ENCODE results near the gene FHIP1B. TPM values are rescaled to one million over a fixed set of nuclear protein-coding genes. Genes with fewer than 3 reads are reported as not detected.
"Not testable (repeated sequence)": the region's sequence is repeated elsewhere in the genome, so short reads cannot be mapped to it uniquely, and the experiment has no call there.

Gene FHIP1B
- total and polyA plus RNA-seq, 4 donors, result 12.3 to 21.2 (median 16.9) TPM

GRCh38 chr11:6283453-6284023 is 49.1 kb upstream of the FHIP1B start:
- Histone ChIP-seq H3K4me1 (ENCODE audit: control insufficient read depth in 4 of 4, insufficient read depth in 4 of 4, low read length in 3 of 4) (no peaks in the 10 kb centered on the region), H3K36me3 (ENCODE audit: control insufficient read depth in 4 of 4, insufficient read depth in 3 of 4, low read depth in 1 of 4, low read length in 3 of 4) (no peaks in the 10 kb centered on the region), H3K9ac (ENCODE audit: low read depth in 1 of 2, low read length in 2 of 2) (no peak overlapping the region), H3K27me3 (ENCODE audit: control insufficient read depth in 4 of 4, insufficient read depth in 4 of 4, low read length in 3 of 4) (peaks cover 0 to 9% (median 0%) of the 10 kb centered on the region in 4 donors), H3K27ac (ENCODE audit: low read depth in 1 of 2, low read length in 2 of 2) (no peak overlapping the region), H3K4me3 (ENCODE audit: low read depth in 1 of 3, low read length in 3 of 3) (no peak overlapping the region), H3K9me3 (ENCODE audit: control insufficient read depth in 4 of 4, low read length in 3 of 4) (no peaks in the 10 kb centered on the region)
- no peak for DNase-seq (ENCODE audit: low spot score)
- TF ChIP-seq NR2F2 (IDR thresholded peaks at IDR 0.05) (no peak), EGR1 (IDR thresholded peaks at IDR 0.05; ENCODE audit: low read depth in 2 of 2) (no peak), JUND (IDR thresholded peaks at IDR 0.05) (no peak), HNF4A (conservative IDR thresholded peaks at IDR 0.05) (no peak), RXRA (IDR thresholded peaks at IDR 0.05) (no peak), SP1 (IDR thresholded peaks at IDR 0.05) (no peak), FOXA2 (IDR thresholded peaks at IDR 0.05) (no peak), GABPA (IDR thresholded peaks at IDR 0.05 in 1 of 2, conservative IDR thresholded peaks at IDR 0.05 in 1 of 2) (no peak), TAF1 (conservative IDR thresholded peaks at IDR 0.05) (no peak), RAD21 (IDR thresholded peaks at IDR 0.05) (no peak), YY1 (IDR thresholded peaks at IDR 0.05) (no peak)
- TF ChIP-seq, protein P1, sequence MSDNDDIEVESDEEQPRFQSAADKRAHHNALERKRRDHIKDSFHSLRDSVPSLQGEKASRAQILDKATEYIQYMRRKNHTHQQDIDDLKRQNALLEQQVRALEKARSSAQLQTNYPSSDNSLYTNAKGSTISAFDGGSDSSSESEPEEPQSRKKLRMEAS (IDR thresholded peaks at IDR 0.05), result no peak
- TF ChIP-seq, protein P2, sequence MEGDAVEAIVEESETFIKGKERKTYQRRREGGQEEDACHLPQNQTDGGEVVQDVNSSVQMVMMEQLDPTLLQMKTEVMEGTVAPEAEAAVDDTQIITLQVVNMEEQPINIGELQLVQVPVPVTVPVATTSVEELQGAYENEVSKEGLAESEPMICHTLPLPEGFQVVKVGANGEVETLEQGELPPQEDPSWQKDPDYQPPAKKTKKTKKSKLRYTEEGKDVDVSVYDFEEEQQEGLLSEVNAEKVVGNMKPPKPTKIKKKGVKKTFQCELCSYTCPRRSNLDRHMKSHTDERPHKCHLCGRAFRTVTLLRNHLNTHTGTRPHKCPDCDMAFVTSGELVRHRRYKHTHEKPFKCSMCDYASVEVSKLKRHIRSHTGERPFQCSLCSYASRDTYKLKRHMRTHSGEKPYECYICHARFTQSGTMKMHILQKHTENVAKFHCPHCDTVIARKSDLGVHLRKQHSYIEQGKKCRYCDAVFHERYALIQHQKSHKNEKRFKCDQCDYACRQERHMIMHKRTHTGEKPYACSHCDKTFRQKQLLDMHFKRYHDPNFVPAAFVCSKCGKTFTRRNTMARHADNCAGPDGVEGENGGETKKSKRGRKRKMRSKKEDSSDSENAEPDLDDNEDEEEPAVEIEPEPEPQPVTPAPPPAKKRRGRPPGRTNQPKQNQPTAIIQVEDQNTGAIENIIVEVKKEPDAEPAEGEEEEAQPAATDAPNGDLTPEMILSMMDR (IDR thresholded peaks at IDR 0.05; ENCODE audit: low read depth, low read length, missing input control), result no peak
- 60% methylated on average over 4 of the region's 4 CpGs for WGBS

- WGBS, result 33% methylated on average over 7 of the region's 7 CpGs
- H3K27ac ChIP-seq (ENCODE audit: low read depth in 1 of 2, low read length in 2 of 2); H3K27me3 ChIP-seq (ENCODE audit: control insufficient read depth in 4 of 4, insufficient read depth in 4 of 4, low read length in 3 of 4); H3K4me3 ChIP-seq (ENCODE audit: low read depth in 1 of 3, low read length in 3 of 3); H3K4me1 ChIP-seq (ENCODE audit: control insufficient read depth in 4 of 4, insufficient read depth in 4 of 4, low read length in 3 of 4); H3K9me3 ChIP-seq (ENCODE audit: control insufficient read depth in 4 of 4, low read length in 3 of 4); DNase-seq (ENCODE audit: low spot score); H3K9ac ChIP-seq (ENCODE audit: low read depth in 1 of 2, low read length in 2 of 2); H3K36me3 ChIP-seq (ENCODE audit: control insufficient read depth in 4 of 4, insufficient read depth in 3 of 4, low read depth in 1 of 4, low read length in 3 of 4): not testable (repeated sequence)
These were observed 46.4 kb upstream of the FHIP1B start for GRCh38 chr11:6280809-6281208.

DNA sequence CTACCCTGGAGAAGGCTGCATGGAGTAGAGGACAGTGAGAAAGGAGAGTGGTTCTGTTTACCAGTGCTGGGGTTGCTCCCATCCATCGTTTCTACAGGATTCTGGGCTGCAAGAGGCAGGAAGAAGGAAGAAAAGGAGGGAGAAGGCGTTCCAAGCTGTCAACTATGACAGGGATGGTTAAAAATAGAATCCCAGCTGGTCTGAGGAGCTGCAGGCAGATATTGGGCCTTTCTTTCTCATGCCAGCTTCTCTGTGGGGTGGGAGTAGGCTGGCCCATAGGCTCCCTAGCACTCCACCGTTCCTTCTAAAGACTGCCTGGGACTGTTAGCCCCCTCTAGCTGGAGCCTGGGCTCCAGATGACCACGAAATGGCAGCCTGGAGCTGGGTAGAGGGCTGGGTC is 38.8 kb upstream of the FHIP1B start:
- DNase-seq (ENCODE audit: low spot score), result no peak
- WGBS, result 67% methylated on average over 4 of the region's 4 CpGs
- no peaks in the 10 kb centered on the region for H3K4me1 ChIP-seq (ENCODE audit: control insufficient read depth in 4 of 4, insufficient read depth in 4 of 4, low read length in 3 of 4)

More for the DNA sequence above, 38.8 kb upstream of the FHIP1B start:
- H3K4me3 ChIP-seq (ENCODE audit: low read depth in 1 of 3, low read length in 3 of 3), result no peak overlapping the region
- no peak overlapping the region for H3K9ac ChIP-seq (ENCODE audit: low read depth in 1 of 2, low read length in 2 of 2)
- peaks cover 0 to 4% (median 0%) of the 10 kb centered on the region in 4 donors for H3K9me3 ChIP-seq (ENCODE audit: control insufficient read depth in 4 of 4, low read length in 3 of 4)
- TF ChIP-seq FOXA2 (IDR thresholded peaks at IDR 0.05) (no peak), TAF1 (conservative IDR thresholded peaks at IDR 0.05) (no peak), JUND (IDR thresholded peaks at IDR 0.05) (no peak), HNF4G (IDR thresholded peaks at IDR 0.05) (no peak), NR2F2 (IDR thresholded peaks at IDR 0.05) (no peak)
- no peak overlapping the region for H3K27ac ChIP-seq (ENCODE audit: low read depth in 1 of 2, low read length in 2 of 2)
- peaks cover 0 to 6% (median under 1%) of the 10 kb centered on the region in 4 donors for H3K27me3 ChIP-seq (ENCODE audit: control insufficient read depth in 4 of 4, insufficient read depth in 4 of 4, low read length in 3 of 4)
- H3K36me3 ChIP-seq (ENCODE audit: control insufficient read depth in 4 of 4, insufficient read depth in 3 of 4, low read depth in 1 of 4, low read length in 3 of 4), result no peaks in the 10 kb centered on the region
